ENCODE data around the gene SF3B5. TPM values are rescaled to one million over a fixed set of nuclear protein-coding genes. Genes with fewer than 3 reads are reported as not detected.

Gene SF3B5
- total and polyA plus RNA-seq, 2 of the 8 experiments (the other 6 are each of a cell fraction or from before 2014, with no cell fraction given), result 195 to 588 TPM

DNA sequence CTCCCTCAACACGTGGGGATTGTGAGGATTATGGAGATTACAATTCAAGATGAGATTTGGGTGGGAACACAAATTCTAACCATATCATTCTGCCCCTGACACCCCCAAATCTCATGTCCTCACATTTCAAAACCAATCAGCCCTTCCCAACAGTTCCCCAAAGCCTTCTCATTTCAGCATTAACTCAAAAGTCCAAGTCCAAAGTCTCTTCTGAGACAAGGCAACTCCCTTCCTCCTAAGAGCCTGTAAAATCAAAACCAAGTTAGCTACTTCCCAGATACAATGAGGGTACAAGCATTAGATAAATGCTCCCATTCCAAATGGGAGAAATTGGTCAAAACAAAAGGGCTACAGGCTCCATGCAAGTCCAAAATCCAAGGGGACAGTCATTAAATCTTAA lies 47.7 kb downstream of the SF3B5 start (continued):
- TF ChIP-seq, protein P1, sequence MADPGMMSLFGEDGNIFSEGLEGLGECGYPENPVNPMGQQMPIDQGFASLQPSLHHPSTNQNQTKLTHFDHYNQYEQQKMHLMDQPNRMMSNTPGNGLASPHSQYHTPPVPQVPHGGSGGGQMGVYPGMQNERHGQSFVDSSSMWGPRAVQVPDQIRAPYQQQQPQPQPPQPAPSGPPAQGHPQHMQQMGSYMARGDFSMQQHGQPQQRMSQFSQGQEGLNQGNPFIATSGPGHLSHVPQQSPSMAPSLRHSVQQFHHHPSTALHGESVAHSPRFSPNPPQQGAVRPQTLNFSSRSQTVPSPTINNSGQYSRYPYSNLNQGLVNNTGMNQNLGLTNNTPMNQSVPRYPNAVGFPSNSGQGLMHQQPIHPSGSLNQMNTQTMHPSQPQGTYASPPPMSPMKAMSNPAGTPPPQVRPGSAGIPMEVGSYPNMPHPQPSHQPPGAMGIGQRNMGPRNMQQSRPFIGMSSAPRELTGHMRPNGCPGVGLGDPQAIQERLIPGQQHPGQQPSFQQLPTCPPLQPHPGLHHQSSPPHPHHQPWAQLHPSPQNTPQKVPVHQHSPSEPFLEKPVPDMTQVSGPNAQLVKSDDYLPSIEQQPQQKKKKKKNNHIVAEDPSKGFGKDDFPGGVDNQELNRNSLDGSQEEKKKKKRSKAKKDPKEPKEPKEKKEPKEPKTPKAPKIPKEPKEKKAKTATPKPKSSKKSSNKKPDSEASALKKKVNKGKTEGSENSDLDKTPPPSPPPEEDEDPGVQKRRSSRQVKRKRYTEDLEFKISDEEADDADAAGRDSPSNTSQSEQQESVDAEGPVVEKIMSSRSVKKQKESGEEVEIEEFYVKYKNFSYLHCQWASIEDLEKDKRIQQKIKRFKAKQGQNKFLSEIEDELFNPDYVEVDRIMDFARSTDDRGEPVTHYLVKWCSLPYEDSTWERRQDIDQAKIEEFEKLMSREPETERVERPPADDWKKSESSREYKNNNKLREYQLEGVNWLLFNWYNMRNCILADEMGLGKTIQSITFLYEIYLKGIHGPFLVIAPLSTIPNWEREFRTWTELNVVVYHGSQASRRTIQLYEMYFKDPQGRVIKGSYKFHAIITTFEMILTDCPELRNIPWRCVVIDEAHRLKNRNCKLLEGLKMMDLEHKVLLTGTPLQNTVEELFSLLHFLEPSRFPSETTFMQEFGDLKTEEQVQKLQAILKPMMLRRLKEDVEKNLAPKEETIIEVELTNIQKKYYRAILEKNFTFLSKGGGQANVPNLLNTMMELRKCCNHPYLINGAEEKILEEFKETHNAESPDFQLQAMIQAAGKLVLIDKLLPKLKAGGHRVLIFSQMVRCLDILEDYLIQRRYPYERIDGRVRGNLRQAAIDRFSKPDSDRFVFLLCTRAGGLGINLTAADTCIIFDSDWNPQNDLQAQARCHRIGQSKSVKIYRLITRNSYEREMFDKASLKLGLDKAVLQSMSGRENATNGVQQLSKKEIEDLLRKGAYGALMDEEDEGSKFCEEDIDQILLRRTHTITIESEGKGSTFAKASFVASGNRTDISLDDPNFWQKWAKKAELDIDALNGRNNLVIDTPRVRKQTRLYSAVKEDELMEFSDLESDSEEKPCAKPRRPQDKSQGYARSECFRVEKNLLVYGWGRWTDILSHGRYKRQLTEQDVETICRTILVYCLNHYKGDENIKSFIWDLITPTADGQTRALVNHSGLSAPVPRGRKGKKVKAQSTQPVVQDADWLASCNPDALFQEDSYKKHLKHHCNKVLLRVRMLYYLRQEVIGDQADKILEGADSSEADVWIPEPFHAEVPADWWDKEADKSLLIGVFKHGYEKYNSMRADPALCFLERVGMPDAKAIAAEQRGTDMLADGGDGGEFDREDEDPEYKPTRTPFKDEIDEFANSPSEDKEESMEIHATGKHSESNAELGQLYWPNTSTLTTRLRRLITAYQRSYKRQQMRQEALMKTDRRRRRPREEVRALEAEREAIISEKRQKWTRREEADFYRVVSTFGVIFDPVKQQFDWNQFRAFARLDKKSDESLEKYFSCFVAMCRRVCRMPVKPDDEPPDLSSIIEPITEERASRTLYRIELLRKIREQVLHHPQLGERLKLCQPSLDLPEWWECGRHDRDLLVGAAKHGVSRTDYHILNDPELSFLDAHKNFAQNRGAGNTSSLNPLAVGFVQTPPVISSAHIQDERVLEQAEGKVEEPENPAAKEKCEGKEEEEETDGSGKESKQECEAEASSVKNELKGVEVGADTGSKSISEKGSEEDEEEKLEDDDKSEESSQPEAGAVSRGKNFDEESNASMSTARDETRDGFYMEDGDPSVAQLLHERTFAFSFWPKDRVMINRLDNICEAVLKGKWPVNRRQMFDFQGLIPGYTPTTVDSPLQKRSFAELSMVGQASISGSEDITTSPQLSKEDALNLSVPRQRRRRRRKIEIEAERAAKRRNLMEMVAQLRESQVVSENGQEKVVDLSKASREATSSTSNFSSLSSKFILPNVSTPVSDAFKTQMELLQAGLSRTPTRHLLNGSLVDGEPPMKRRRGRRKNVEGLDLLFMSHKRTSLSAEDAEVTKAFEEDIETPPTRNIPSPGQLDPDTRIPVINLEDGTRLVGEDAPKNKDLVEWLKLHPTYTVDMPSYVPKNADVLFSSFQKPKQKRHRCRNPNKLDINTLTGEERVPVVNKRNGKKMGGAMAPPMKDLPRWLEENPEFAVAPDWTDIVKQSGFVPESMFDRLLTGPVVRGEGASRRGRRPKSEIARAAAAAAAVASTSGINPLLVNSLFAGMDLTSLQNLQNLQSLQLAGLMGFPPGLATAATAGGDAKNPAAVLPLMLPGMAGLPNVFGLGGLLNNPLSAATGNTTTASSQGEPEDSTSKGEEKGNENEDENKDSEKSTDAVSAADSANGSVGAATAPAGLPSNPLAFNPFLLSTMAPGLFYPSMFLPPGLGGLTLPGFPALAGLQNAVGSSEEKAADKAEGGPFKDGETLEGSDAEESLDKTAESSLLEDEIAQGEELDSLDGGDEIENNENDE (IDR thresholded peaks at IDR 0.05; ENCODE audit: insufficient replicate concordance, low read length), result no peak
- no peak for TF ChIP-seq HDAC6 (IDR thresholded peaks at IDR 0.05; ENCODE audit: low read depth, low read length)
- TF ChIP-seq NANOG (IDR thresholded peaks at IDR 0.05; ENCODE audit: insufficient read depth, low read depth, low read length, poor library complexity, severe bottlenecking), result no peak
- no peak for TF ChIP-seq CBX8 (IDR thresholded peaks at IDR 0.05; ENCODE audit: borderline replicate concordance, low read depth, low read length)
- TF ChIP-seq, protein P2, sequence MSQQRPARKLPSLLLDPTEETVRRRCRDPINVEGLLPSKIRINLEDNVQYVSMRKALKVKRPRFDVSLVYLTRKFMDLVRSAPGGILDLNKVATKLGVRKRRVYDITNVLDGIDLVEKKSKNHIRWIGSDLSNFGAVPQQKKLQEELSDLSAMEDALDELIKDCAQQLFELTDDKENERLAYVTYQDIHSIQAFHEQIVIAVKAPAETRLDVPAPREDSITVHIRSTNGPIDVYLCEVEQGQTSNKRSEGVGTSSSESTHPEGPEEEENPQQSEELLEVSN (IDR thresholded peaks at IDR 0.05), result no peak
- TF ChIP-seq SP2 (IDR thresholded peaks at IDR 0.05; ENCODE audit: low read length), result no peak
- TF ChIP-seq POLR2A (IDR thresholded peaks at IDR 0.05; ENCODE audit: control extremely low read depth in 1 of 2, low read depth in 2 of 2, low read length in 2 of 2), result no peak
- TF ChIP-seq, protein P3, sequence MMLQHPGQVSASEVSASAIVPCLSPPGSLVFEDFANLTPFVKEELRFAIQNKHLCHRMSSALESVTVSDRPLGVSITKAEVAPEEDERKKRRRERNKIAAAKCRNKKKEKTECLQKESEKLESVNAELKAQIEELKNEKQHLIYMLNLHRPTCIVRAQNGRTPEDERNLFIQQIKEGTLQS (IDR thresholded peaks at IDR 0.05; ENCODE audit: insufficient read depth, low read depth, low read length), result no peak
- TF ChIP-seq GABPA (IDR thresholded peaks at IDR 0.05; ENCODE audit: borderline replicate concordance, insufficient read depth, low read length), result no peak
- no peak for TF ChIP-seq SIX5 (IDR thresholded peaks at IDR 0.05; ENCODE audit: low read depth, low read length)
- TF ChIP-seq, protein P4, sequence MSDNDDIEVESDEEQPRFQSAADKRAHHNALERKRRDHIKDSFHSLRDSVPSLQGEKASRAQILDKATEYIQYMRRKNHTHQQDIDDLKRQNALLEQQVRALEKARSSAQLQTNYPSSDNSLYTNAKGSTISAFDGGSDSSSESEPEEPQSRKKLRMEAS (IDR thresholded peaks at IDR 0.05), result no peak
